Activated T-cell treated with anti-CD3 and anti-CD28 coated beads, Interleukin-2, amount 50 U/mL, for 72 hours (primary cell): ENCODE data around the gene NFIC. TPM values are rescaled to one million over a fixed set of nuclear protein-coding genes. Genes with fewer than 3 reads are reported as not detected.
"Not testable (repeated sequence)": the region's sequence is repeated elsewhere in the genome, so short reads cannot be mapped to it uniquely, and the experiment has no call there.

Source experiments
- ATAC-seq, 2 donors: fragments of 150-1000 bp; cut with Tn5 transposase; replicated peaks in 1 of 2; 2 replicates each; pipeline ENCODE4 v1.10.0; 2021; ENCODE audit warnings: moderate library complexity in 2 of 2, mild to moderate bottlenecking in 1 of 2
- DNase-seq, 2 donors: peaks; one replicate each; pipeline ENCODE4 v3.0.0; 2021 to 2022; ENCODE audit warnings: mixed read lengths in 1 of 2
- H3K27ac Mint-ChIP-seq: one replicate; pipeline ENCODE4 v1.8.0; 2022; ENCODE audit warnings: mild to moderate bottlenecking, moderate library complexity, mixed read lengths
- H3K27me3 Mint-ChIP-seq: one replicate; pipeline ENCODE4 v1.8.0; 2022; ENCODE audit warnings: low read depth, mixed read lengths
- H3K36me3 Mint-ChIP-seq, 2 donors: one replicate each; pipeline ENCODE4 v1.8.0; 2022; ENCODE audit warnings: mixed read lengths in 2 of 2, mild to moderate bottlenecking in 1 of 2; ENCODE audit not compliant: insufficient read depth in 2 of 2
- H3K4me1 Mint-ChIP-seq: one replicate; pipeline ENCODE4 v1.8.0; 2022; ENCODE audit warnings: low read depth, mixed read lengths
- H3K4me3 Mint-ChIP-seq, 2 donors: one replicate each; pipeline ENCODE4 v1.8.0; 2022; ENCODE audit warnings: mild to moderate bottlenecking in 2 of 2, mixed read lengths in 2 of 2, moderate library complexity in 2 of 2
- H3K9me3 Mint-ChIP-seq, 2 donors: one replicate each; pipeline ENCODE4 v1.8.0; 2022; ENCODE audit warnings: mixed read lengths in 2 of 2
- total RNA-seq, 2 donors: library from RNA; stranded (reverse); gene quantifications; one replicate each; pipeline ENCODE4 v1.2.3, GENCODE V29; 2022

Gene NFIC
- total RNA-seq, 2 donors from 2014 or later, result 19.8 to 24.8 TPM

DNA sequence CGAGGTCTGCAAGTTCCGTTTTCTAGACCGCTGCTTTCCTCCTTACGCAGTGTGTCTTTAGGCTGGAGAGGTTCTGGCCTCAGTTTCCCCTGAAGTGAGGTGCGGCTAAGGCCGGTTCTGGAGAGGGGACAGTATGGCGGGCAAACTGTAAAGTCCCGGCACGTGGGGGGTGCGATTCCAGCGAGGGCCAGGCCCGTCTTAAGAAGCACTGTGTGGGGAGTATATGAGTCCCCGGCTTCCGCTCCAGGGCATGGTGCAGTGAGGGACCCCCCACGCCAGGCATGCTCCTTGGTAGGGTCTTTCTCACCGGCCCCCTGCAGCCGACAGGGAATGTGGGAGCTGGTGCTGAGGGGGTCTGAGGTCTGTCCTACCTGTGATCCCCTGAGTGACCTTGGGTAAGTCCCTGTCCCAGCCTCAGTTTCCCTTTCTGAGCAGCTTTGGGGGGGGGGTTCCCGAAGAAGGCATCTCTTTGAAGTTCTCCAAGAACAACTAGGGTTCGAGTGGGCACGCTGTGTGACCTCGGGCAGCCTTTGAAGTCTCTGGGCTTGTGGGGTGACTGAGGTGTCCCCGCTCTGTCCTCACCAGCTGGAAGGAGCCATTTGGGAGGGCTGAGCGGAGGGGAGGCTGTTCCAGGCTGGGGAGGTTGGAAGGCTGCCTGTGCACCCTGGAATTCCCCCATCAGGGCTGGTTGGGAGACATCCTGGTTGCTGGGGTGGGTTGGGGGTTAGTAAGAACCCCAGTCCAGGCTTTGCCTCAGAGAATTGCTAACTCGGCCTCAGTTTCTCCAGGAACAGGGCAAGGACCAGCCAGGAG, 1.5 kb downstream of the NFIC start:
- Mint-ChIP-seq H3K27me3 (no peaks in the 10 kb centered on the region), H3K36me3 (no peaks in the 10 kb centered on the region), H3K4me1 (peaks cover 44% of the 10 kb centered on the region), H3K27ac (no peak overlapping the region), H3K4me3 (peak overlapping the region; percentile 57 to 70), H3K9me3 (no peaks in the 10 kb centered on the region)
- DNase-seq, result no peak
- no peak for ATAC-seq

GRCh38 chr19:3368441-3368795, 2.0 kb downstream of the NFIC start:
- Mint-ChIP-seq H3K27me3 (no peaks in the 10 kb centered on the region), H3K9me3 (no peaks in the 10 kb centered on the region), H3K4me1 (peaks cover 43% of the 10 kb centered on the region), H3K4me3 (peak overlapping the region; percentile 57 to 70), H3K27ac (no peak overlapping the region), H3K36me3 (no peaks in the 10 kb centered on the region)
- no peak for DNase-seq
- no peak for ATAC-seq

- no peak for ATAC-seq
- no peak for DNase-seq
- H3K27ac Mint-ChIP-seq, result peak overlapping the region; percentile 2
- H3K27me3 Mint-ChIP-seq, result no peaks in the 10 kb centered on the region
- peak overlapping the region; percentile 33 to 54 for H3K4me3 Mint-ChIP-seq
- H3K36me3 Mint-ChIP-seq, result no peaks in the 10 kb centered on the region
- H3K9me3 Mint-ChIP-seq, result no peaks in the 10 kb centered on the region
- peaks cover 43% of the 10 kb centered on the region for H3K4me1 Mint-ChIP-seq
Measured at GRCh38 chr19:3368848-3369336, 2.5 kb downstream of the NFIC start.

GRCh38 chr19:3369337-3370213, 3.2 kb downstream of the NFIC start:
- peak overlapping the region; percentile 33 to 62 for H3K4me3 Mint-ChIP-seq
- DNase-seq (peak in 1 of 2 donors; percentile 17), ATAC-seq (peak in 1 of 2 donors; percentile 41)
- peaks cover 39% of the 10 kb centered on the region for H3K4me1 Mint-ChIP-seq
- no peaks in the 10 kb centered on the region for H3K27me3 Mint-ChIP-seq
- H3K27ac Mint-ChIP-seq, result peak overlapping the region; percentile 2
- no peaks in the 10 kb centered on the region for H3K9me3 Mint-ChIP-seq
- no peaks in the 10 kb centered on the region for H3K36me3 Mint-ChIP-seq

GRCh38 chr19:3370214-3370720, 3.9 kb downstream of the NFIC start:
- ATAC-seq, result no peak
- DNase-seq, result no peak
- Mint-ChIP-seq H3K9me3 (no peaks in the 10 kb centered on the region), H3K36me3 (no peaks in the 10 kb centered on the region), H3K4me1 (peaks cover 37% of the 10 kb centered on the region), H3K27me3 (no peaks in the 10 kb centered on the region), H3K27ac (no peak overlapping the region), H3K4me3 (peak overlapping the region; percentile 17 to 46)

GRCh38 chr19:3370728-3371591, 4.6 kb downstream of the NFIC start:
- Mint-ChIP-seq H3K4me3 (peak overlapping the region; percentile 17 to 46), H3K9me3 (no peaks in the 10 kb centered on the region), H3K27me3 (no peaks in the 10 kb centered on the region), H3K36me3 (no peaks in the 10 kb centered on the region), H3K27ac (no peak overlapping the region), H3K4me1 (peaks cover 31% of the 10 kb centered on the region)
- DNase-seq, result no peak
- no peak for ATAC-seq

GRCh38 chr19:3372413-3372812, 6.0 kb downstream of the NFIC start:
- no peaks in the 10 kb centered on the region for H3K27me3 Mint-ChIP-seq
- DNase-seq (no peak), ATAC-seq (no peak)
- peaks cover 31% of the 10 kb centered on the region for H3K4me1 Mint-ChIP-seq
- H3K36me3 Mint-ChIP-seq, result no peaks in the 10 kb centered on the region
- no peak overlapping the region for H3K4me3 Mint-ChIP-seq
- H3K9me3 Mint-ChIP-seq, result no peaks in the 10 kb centered on the region
- no peak overlapping the region for H3K27ac Mint-ChIP-seq

GRCh38 chr19:3373971-3374368, 7.6 kb downstream of the NFIC start:
- Mint-ChIP-seq H3K4me3 (no peak overlapping the region), H3K9me3 (no peaks in the 10 kb centered on the region), H3K36me3 (no peaks in the 10 kb centered on the region), H3K4me1 (peaks cover 19% of the 10 kb centered on the region), H3K27me3 (no peaks in the 10 kb centered on the region), H3K27ac (no peak overlapping the region)
- no peak for DNase-seq
- no peak for ATAC-seq

DNA sequence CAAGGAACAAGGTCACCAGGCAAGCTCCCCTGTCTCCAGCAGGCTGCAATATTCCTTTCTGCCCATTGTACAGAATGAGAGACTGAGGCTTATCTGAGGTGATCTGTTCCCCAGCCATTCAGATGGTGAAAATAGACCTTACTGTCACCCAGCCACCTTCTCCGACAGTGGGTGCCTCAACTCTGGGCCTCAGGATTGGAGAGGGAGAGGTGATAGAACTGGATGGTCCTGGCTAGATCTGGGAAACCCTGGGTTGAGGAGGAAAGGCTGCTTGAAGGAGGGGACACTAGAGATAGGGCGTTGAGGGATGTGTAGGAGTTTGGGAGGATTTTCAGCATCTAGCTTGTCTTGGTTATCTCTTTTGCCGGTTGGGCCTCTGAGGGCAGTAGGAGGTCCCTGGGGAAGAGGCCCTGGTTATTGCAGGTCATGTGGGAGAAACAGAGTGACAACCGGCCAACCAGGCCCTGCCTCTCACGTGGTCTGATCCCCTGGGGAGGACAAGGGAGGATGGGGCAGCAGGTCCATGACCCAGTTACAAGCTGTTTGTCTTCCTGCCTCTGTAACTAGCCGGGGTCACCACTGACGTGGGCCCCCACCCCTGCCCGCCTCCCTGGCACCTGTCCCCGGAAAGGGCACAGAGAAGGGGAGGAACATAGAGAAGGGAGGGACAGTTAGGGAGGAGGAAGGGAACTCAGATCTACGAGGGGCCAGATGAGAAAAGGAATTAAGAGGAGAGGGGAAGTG, 8.2 kb downstream of the NFIC start:
- Mint-ChIP-seq H3K36me3 (no peaks in the 10 kb centered on the region), H3K9me3 (no peaks in the 10 kb centered on the region), H3K4me3 (no peak overlapping the region), H3K4me1 (peaks cover 15% of the 10 kb centered on the region), H3K27me3 (no peaks in the 10 kb centered on the region), H3K27ac (no peak overlapping the region)
- no peak for ATAC-seq
- DNase-seq, result no peak

DNA sequence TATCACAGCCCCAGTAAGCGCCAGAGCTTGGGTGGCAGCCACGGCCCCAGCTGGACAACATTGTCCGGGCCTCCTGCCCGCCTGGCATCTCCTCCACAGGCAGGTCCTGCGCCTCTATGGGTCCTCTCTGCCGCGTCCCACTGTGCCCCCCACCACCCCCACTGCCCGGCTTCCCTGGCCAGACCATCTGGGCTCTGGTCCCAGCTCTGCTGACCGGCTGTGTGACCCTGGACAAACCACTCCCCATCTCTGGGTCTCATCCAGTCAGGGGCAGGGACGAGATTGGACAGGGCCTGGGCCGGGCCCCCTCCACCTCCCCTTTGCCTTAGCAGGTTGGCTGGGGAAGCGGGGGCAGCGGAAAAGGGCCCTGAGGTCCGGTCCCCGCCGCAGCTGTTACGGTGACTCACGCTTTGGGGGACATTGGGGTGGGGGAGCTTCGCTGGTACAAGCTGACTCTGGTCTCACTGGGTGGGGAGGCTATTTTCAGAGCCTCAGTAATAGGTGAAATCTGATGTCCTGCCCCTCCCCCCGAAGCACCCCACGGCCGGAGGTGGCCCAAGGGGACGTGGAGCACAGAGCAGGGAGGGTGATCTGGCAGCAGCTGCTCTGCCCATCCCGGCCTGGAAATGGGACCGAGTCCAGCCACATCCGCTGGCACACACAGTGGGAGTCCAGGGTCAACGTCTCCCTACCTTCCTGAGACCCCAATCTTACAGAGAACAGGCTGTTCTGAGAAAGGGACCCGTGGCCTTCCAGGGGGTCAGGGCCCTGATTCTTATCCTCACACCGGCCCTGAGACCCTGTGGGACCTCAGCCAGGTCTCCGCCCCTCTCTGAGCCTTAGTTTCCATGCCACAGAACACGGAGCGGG, 9.1 kb downstream of the NFIC start:
- DNase-seq, result no peak
- Mint-ChIP-seq H3K27me3 (no peaks in the 10 kb centered on the region), H3K9me3 (no peaks in the 10 kb centered on the region), H3K4me1 (peaks cover 6% of the 10 kb centered on the region), H3K36me3 (no peaks in the 10 kb centered on the region), H3K4me3 (no peak overlapping the region), H3K27ac (no peak overlapping the region)
- no peak for ATAC-seq

DNA sequence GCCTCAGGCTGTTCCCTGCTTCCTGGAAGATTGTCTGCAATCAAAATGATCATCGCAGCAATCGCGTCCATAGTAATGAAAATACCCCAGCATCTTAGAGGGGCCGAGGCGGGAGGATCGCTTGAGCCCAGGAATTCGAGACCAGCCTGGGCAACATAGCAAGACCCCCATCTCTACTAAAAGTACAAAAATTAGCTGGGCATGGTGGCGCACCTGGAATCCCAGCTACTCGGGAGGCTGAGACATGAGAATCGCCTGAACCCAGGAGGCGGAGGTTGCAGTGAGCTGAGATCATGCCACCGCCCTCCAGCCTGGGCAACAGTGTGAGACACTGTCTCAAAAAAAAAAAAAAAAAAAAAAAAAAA, 9.7 kb downstream of the NFIC start:
- H3K4me1 Mint-ChIP-seq, H3K27me3 Mint-ChIP-seq, H3K27ac Mint-ChIP-seq, ATAC-seq, H3K36me3 Mint-ChIP-seq, H3K9me3 Mint-ChIP-seq, DNase-seq, H3K4me3 Mint-ChIP-seq: not testable (repeated sequence)
